GM20000 (cell line): ENCODE measurements around the gene TMEM51.

Experiments used
- DNase-seq: peaks from one replicate; pipeline ENCODE4 v3.0.0; 2012; ENCODE audit warnings: low spot score
- CTCF ChIP-seq: IDR thresholded peaks from 2 replicates; pipeline ENCODE4 v1.5.1; 2012; ENCODE audit warnings: mild to moderate bottlenecking, control low read depth; ENCODE audit errors: extremely low read depth, missing control alignments

Gene TMEM51

DNA sequence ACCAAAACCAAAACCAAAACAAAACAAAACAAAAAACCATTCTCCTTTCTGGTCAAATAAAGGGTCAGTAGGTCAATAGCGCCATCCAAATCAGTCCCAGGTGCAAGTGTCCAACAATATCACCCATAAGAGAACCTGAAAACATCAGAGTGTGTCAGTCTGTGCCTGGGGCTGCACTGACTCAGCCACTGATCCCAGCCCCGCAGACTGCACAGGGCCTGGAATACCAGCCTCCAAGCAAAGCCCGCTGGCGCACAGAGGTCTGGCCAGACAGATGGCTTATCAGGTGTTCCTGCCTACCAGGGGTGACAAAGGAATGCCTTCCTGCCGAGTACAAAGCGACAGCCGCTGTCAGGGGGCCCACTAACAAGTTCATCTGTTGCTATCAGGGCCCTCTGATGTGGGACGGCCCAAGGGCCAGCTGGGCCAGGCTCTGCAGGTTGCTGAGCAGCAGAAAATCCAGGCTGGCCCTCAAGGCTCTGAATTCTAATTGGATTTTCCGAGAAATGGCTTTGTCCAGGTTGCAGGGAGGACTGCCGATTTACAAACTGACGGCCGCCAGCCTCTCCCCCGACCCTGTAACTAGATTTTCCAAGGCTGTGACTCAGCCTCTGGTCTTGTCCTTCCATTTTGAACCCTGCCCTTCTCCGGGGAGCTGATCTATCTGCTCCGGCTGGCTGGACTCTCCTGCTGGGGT is 13.7 kb upstream of the TMEM51 start:
- TF ChIP-seq CTCF, result no peak
- no peak for DNase-seq

DNA sequence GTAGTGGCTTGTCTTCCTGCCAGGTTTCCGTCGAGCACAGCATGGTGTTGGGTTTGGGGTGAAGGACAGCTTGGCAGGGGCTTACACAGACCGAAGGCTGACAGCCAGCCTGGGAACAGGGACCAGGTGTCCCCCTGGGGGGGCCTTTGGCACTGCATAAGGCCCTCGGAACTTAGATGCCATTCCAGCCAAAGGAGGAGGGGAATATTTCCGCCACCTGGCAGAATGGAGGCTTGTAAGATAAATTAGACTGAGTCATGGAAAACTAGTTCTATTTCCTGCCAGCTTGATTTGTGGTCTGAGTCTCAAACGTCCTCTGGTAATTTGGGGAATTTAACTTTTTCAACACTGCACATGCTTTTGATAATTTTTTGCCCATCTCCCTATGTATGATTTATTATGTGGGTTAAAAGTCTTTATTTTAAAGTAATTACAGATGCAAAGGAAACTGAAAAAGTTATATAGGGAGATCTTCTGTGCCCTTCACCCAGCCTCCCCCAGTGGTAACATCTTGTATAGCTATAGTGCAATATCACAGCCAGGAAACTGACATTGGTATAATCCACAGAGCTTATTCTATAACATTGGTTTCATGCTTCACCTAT is 11.5 kb upstream of the TMEM51 start:
- TF ChIP-seq CTCF, result no peak
- DNase-seq, result no peak

- DNase-seq, result no peak
- no peak for TF ChIP-seq CTCF
Observed at GRCh38 chr1:15145327-15145726, 8.2 kb upstream of the TMEM51 start.

GRCh38 chr1:15146142-15146680 is 7.3 kb upstream of the TMEM51 start:
- no peak for TF ChIP-seq CTCF

GRCh38 chr1:15146971-15147376 is 6.6 kb upstream of the TMEM51 start:
- DNase-seq, result no peak
- no peak for TF ChIP-seq CTCF

More at GRCh38 chr1:15146142-15146680, 7.3 kb upstream of the TMEM51 start:
- no peak for DNase-seq

DNA sequence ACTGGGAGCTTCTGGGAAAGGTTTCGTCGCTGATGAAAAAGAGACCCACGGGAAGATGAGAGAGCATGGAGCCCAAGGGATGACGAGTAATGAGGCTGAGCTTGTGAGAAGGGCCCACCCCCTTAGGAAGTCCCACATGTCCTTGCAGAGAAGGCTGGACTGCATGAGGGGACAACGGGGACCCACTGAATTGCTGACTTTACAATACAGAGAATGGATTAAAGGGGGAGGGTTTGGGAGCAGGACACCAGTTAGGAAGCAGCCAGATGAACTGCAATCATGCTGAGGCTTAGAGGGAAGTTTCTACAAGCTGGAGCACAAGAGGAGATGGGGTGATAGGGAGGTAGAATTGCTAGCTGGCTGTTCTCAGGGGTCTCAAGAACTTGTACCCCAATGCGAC is 5.5 kb upstream of the TMEM51 start:
- no peak for TF ChIP-seq CTCF
- no peak for DNase-seq

DNA sequence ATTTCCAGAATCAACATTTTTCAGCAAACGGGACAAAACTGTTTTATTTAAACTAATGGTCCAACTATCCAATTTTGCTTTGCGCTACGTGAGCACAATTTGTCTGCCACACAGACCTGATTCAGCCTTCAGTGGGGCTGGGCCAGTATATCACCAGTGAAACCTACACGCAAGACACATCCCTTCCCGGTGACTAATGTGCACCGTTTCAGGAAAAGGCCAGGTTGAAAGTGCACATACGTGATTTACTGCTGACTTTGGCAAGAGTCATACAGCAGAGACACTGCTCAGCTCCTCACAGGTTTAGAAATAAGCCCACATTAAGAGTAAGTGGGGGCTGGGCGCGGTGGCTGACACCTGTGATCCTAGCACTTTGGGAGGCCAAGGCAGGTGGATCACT is 5.1 kb upstream of the TMEM51 start:
- TF ChIP-seq CTCF, result no peak
- DNase-seq, result no peak
